GM23338 (cell line): Measurements from ENCODE around the gene SEMA5A.

Source experiments
- CREB1 ChIP-seq: fragments of 250-450 bp; sonication (Bioruptor Pico); IDR thresholded peaks from 2 replicates; pipeline ENCODE4 v1.5.0; 2020; ENCODE audit warnings: low read depth, mild to moderate bottlenecking, moderate library complexity
- CTCF ChIP-seq, 2 experiments: fragments of 200-600 bp in 1 of 2; sonication (generic) in 1 of 2; conservative IDR thresholded peaks; 2 replicates each; pipeline versions ENCODE4 v1.5.1 to v1.6.1; 2016 to 2017; ENCODE audit warnings: antibody characterized with exemption in 2 of 2, low read depth in 2 of 2, mild to moderate bottlenecking in 2 of 2, moderate library complexity in 1 of 2
- EZH2 ChIP-seq: fragments of 200-600 bp; sonication (generic); IDR thresholded peaks from one replicate; pipeline ENCODE4 v1.8.0; 2017; ENCODE audit warnings: antibody characterized with exemption, mild to moderate bottlenecking, low read depth; ENCODE audit not compliant: unreplicated experiment
- EZH2phosphoT487 ChIP-seq: fragments of 200-600 bp; sonication (generic); IDR thresholded peaks from one replicate; pipeline ENCODE4 v1.8.1; 2018; ENCODE audit warnings: antibody characterized with exemption; ENCODE audit not compliant: unreplicated experiment
- JUNB ChIP-seq: IDR thresholded peaks from one replicate; pipeline ENCODE4 v1.6.1; 2016; ENCODE audit warnings: antibody characterized with exemption; ENCODE audit not compliant: unreplicated experiment
- POLR2AphosphoS5 ChIP-seq: IDR thresholded peaks from 2 replicates; pipeline ENCODE4 v1.6.1; 2016; ENCODE audit warnings: antibody characterized with exemption, low read depth
- ZNF114 ChIP-seq: fragments of 250-450 bp; sonication (Bioruptor Pico); IDR thresholded peaks from 2 replicates; pipeline ENCODE4 v1.5.0; 2020; ENCODE audit warnings: mild to moderate bottlenecking, moderate library complexity
- TF ChIP-seq, protein P1 (sequence below): IDR thresholded peaks from one replicate; pipeline ENCODE4 v1.6.1; 2018; ENCODE audit warnings: antibody characterized with exemption; ENCODE audit not compliant: unreplicated experiment
- TF ChIP-seq, protein P2 (sequence below): IDR thresholded peaks from 2 replicates; pipeline ENCODE4 v1.6.1; 2016; ENCODE audit warnings: antibody characterized with exemption

DNA sequence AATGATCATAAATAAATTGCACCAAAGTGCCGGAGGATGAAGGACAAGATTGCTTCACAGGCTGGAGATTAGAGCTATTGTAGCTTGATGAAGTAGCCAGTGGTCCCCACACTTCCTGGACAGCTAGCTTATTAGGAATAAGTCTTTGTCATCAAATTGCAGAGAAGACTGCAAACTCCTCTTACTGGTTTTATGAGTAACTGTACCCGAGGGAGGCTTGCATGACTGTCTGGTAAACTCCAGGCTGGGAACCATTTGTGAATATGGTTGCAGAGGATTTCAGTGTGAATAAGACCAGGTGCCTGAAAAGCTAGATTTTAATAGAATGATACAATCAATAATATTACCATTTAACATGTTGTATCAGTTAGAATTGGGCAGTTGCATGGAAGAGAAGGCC lies 36.5 kb upstream of the SEMA5A start:
- TF ChIP-seq EZH2 (no peak), CTCF (conservative IDR thresholded peaks at IDR 0.05; ENCODE audit: low read depth in 2 of 2) (no peak), EZH2phosphoT487 (no peak), CREB1 (CRISPR knock-in tag) (no peak), POLR2AphosphoS5 (no peak), ZNF114 (no peak), JUNB (no peak)
- TF ChIP-seq, protein P1, sequence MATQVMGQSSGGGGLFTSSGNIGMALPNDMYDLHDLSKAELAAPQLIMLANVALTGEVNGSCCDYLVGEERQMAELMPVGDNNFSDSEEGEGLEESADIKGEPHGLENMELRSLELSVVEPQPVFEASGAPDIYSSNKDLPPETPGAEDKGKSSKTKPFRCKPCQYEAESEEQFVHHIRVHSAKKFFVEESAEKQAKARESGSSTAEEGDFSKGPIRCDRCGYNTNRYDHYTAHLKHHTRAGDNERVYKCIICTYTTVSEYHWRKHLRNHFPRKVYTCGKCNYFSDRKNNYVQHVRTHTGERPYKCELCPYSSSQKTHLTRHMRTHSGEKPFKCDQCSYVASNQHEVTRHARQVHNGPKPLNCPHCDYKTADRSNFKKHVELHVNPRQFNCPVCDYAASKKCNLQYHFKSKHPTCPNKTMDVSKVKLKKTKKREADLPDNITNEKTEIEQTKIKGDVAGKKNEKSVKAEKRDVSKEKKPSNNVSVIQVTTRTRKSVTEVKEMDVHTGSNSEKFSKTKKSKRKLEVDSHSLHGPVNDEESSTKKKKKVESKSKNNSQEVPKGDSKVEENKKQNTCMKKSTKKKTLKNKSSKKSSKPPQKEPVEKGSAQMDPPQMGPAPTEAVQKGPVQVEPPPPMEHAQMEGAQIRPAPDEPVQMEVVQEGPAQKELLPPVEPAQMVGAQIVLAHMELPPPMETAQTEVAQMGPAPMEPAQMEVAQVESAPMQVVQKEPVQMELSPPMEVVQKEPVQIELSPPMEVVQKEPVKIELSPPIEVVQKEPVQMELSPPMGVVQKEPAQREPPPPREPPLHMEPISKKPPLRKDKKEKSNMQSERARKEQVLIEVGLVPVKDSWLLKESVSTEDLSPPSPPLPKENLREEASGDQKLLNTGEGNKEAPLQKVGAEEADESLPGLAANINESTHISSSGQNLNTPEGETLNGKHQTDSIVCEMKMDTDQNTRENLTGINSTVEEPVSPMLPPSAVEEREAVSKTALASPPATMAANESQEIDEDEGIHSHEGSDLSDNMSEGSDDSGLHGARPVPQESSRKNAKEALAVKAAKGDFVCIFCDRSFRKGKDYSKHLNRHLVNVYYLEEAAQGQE: no peak
- TF ChIP-seq, protein P2, sequence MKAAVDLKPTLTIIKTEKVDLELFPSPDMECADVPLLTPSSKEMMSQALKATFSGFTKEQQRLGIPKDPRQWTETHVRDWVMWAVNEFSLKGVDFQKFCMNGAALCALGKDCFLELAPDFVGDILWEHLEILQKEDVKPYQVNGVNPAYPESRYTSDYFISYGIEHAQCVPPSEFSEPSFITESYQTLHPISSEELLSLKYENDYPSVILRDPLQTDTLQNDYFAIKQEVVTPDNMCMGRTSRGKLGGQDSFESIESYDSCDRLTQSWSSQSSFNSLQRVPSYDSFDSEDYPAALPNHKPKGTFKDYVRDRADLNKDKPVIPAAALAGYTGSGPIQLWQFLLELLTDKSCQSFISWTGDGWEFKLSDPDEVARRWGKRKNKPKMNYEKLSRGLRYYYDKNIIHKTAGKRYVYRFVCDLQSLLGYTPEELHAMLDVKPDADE: no peak
